ENCODE measurements around the gene MYH6. TPM values are rescaled to one million over a fixed set of nuclear protein-coding genes. Genes with fewer than 3 reads are reported as not detected.

Gene MYH6
- total RNA-seq, 1 donor from 2014 or later = 0.62 TPM

DNA sequence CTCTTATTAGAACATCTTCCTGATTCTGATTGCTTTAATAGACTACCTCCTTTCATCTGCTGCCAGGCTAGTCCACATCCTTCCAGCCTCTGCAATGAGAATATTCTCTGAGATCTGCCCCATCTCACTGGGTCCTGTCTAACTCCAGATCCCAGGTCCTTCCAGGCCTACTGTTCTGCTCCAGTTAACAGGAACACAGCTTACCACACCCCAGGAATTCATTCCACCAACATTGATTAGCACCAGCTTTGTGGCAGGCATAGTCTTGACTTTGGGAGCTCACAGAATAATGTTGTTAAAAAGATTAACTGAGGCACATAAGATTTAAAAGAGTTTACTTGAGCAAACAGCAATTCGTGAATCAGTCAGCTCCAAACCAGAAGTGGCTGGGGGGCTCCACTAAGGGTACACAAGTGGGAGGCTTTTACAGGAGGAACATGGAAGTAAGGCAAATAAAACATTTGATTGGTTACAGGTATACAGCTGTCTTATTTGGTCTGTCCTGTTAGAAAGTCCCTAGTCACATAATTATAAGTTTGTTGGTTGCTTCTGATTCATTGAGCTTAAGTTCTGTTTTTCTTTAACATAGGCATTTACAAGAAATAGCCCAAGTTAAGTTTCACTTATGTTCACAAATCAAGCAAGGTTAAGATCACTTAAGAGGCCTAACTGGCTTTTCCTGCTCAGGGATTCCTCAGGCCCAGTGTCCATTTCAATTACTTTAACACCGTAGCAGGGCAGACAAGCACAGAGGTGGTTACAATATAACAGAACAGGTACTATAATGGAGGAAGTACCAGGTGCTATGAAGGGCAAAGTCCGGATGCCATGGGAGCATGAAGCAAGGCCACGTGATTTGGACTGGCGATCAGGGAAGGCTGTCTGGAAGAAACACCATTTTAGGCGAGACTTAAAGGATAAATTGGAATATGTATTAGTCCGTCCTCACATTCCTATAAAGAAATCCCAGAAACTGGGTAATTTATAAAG, 39.6 kb upstream of the MYH6 start:
- Histone ChIP-seq H3K9me3 (no peaks in the 10 kb centered on the region), H3K4me1 (no peaks in the 10 kb centered on the region), H3K36me3 (no peaks in the 10 kb centered on the region), H3K27ac (no peak overlapping the region), H3K27me3 (ENCODE audit: low read depth) (no peaks in the 10 kb centered on the region), H3K4me3 (no peak overlapping the region)
- TF ChIP-seq CTCF (IDR thresholded peaks at IDR 0.05) = no peak
- intact Hi-C loops (cut with DNase I) = no loop called here
- no peak for ATAC-seq
- DNase-seq = no peak

DNA sequence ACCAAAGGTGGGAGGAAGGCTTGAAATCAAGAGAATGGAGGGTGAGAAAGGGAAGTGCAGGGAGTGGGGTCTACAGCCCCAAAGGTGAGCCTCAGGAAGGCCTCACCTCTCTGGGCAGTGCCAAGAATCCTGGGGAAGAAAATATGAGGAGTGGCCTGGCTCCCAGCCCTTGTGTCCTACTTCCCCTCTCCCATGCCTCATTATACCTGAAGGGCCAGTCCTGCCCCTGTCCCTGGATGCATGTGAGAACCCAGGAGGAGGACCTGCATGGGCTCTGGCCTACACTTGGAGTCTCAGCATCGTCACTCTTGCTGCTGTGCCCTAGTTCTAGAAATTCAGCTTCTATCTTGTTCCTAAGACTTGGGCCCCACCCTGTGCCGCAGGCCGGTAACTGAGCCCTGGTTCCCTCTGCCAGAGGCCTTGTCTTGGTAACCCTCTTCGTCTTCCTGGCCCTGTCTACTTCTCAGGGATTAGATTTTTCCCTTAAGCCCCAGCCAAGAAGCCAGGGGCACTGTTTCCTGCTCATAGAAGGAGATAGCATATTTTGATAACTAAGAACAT, 38.3 kb upstream of the MYH6 start:
- no peaks in the 10 kb centered on the region for H3K36me3 ChIP-seq
- H3K27ac ChIP-seq = no peak overlapping the region
- no peaks in the 10 kb centered on the region for H3K9me3 ChIP-seq
- DNase-seq (no peak), ATAC-seq (no peak)
- no peaks in the 10 kb centered on the region for H3K4me1 ChIP-seq
- TF ChIP-seq CTCF (IDR thresholded peaks at IDR 0.05) = no peak
- H3K27me3 ChIP-seq (ENCODE audit: low read depth) = no peaks in the 10 kb centered on the region
- H3K4me3 ChIP-seq = no peak overlapping the region
- intact Hi-C loops (cut with DNase I) = no loop called here

DNA sequence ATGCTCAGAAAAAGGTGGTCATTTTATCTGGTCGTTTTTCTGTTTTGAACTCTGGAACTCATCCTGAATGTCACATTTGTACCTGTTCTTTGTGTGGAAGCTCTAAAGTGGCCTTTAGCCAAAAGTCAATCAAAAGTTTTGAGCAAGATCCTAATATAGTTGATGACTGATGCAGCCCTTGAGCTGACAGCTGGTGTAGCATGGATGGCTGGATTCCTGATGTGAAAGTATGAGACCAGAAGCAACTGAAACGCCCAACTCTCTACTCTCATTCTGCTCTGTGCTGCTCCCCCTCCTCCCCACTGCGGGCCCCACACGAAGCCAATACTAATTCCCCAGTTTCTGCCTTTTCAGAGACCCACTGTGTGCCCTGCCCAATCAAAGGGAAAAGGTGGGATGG, 37.7 kb upstream of the MYH6 start:
- Histone ChIP-seq H3K27me3 (ENCODE audit: low read depth) (no peaks in the 10 kb centered on the region), H3K27ac (no peak overlapping the region), H3K9me3 (no peaks in the 10 kb centered on the region), H3K4me1 (no peaks in the 10 kb centered on the region), H3K4me3 (no peak overlapping the region), H3K36me3 (no peaks in the 10 kb centered on the region)
- TF ChIP-seq CTCF (IDR thresholded peaks at IDR 0.05) = no peak
- DNase-seq (no peak), ATAC-seq (no peak)
- intact Hi-C loops (cut with DNase I) = no loop called here

GRCh38 chr14:23444314-23444713, 36.2 kb upstream of the MYH6 start:
- DNase-seq (no peak), ATAC-seq (no peak)
- no peaks in the 10 kb centered on the region for H3K9me3 ChIP-seq
- no peaks in the 10 kb centered on the region for H3K36me3 ChIP-seq
- no peak for TF ChIP-seq CTCF (IDR thresholded peaks at IDR 0.05)
- intact Hi-C loops (cut with DNase I) = no loop called here
- no peak overlapping the region for H3K27ac ChIP-seq
- no peaks in the 10 kb centered on the region for H3K4me1 ChIP-seq
- no peaks in the 10 kb centered on the region for H3K27me3 ChIP-seq (ENCODE audit: low read depth)
- H3K4me3 ChIP-seq = no peak overlapping the region

GRCh38 chr14:23443881-23444280, 35.8 kb upstream of the MYH6 start:
- Histone ChIP-seq H3K4me3 (no peak overlapping the region), H3K36me3 (no peaks in the 10 kb centered on the region), H3K9me3 (no peaks in the 10 kb centered on the region), H3K4me1 (no peaks in the 10 kb centered on the region), H3K27me3 (ENCODE audit: low read depth) (no peaks in the 10 kb centered on the region), H3K27ac (no peak overlapping the region)
- intact Hi-C loops (cut with DNase I) = no loop called here
- no peak for TF ChIP-seq CTCF (IDR thresholded peaks at IDR 0.05)
- no peak for ATAC-seq
- no peak for DNase-seq

Measured in lower lobe of right lung (tissue), 2 donors.